Osteocyte (in vitro differentiated cells): ENCODE measurements around the gene TMEM200A. TPM values are rescaled to one million over a fixed set of nuclear protein-coding genes. Genes with fewer than 3 reads are reported as not detected.

Experiments used
- DNase-seq: peaks from one replicate; pipeline ENCODE4 v3.0.0; 2021; ENCODE audit warnings: mixed read lengths; ENCODE audit not compliant: unreplicated experiment; ENCODE audit errors: extremely low spot score
- H3K27ac Mint-ChIP-seq: one replicate; pipeline ENCODE4 v1.8.0; 2021; ENCODE audit warnings: mild to moderate bottlenecking, mixed read lengths; ENCODE audit not compliant: unreplicated experiment
- H3K27me3 Mint-ChIP-seq: one replicate; pipeline ENCODE4 v1.8.0; 2021; ENCODE audit warnings: mixed read lengths; ENCODE audit not compliant: unreplicated experiment
- H3K36me3 Mint-ChIP-seq: one replicate; pipeline ENCODE4 v1.8.0; 2021; ENCODE audit warnings: mixed read lengths; ENCODE audit not compliant: unreplicated experiment
- H3K4me1 Mint-ChIP-seq: one replicate; pipeline ENCODE4 v1.8.0; 2021; ENCODE audit warnings: mixed read lengths; ENCODE audit not compliant: unreplicated experiment
- H3K4me3 Mint-ChIP-seq: one replicate; pipeline ENCODE4 v1.8.0; 2021; ENCODE audit warnings: mild to moderate bottlenecking, moderate library complexity, mixed read lengths; ENCODE audit not compliant: unreplicated experiment
- H3K9me3 Mint-ChIP-seq: one replicate; pipeline ENCODE4 v1.8.0; 2021; ENCODE audit warnings: mixed read lengths; ENCODE audit not compliant: unreplicated experiment
- total RNA-seq: library from RNA; stranded (reverse); gene quantifications from 2 replicates; pipeline ENCODE4 v1.2.1, GENCODE V29; 2021
- TF ChIP-seq, protein P1 (sequence below): fragments of 200-600 bp; sonication (generic); IDR thresholded peaks from 2 replicates; pipeline ENCODE4 v1.5.0; 2021; ENCODE audit warnings: antibody characterized with exemption, mild to moderate bottlenecking, moderate library complexity

Gene TMEM200A
- total RNA-seq, 1 donor from 2014 or later = 11.2 TPM

DNA sequence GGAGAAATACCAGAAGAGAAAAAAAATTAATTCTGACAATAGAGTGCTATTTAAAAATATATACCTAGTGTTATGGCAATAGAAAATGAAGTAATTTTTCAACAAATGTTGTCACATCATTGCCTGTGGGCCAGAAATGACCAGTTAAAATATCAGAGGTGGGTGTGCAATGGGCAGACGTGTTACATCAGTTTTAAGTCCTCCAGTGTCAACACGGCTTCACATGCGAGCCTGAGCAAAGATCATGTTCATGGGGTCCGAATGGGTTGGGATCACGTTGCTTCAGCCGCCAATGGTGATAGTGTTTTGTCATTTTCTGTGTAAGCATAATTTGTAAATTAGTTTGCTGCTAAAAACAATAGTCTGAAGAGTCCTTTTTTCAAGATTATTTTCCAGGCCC, 27.5 kb downstream of the TMEM200A start:
- H3K9me3 Mint-ChIP-seq = no peaks in the 10 kb centered on the region
- H3K27me3 Mint-ChIP-seq = no peaks in the 10 kb centered on the region

DNA sequence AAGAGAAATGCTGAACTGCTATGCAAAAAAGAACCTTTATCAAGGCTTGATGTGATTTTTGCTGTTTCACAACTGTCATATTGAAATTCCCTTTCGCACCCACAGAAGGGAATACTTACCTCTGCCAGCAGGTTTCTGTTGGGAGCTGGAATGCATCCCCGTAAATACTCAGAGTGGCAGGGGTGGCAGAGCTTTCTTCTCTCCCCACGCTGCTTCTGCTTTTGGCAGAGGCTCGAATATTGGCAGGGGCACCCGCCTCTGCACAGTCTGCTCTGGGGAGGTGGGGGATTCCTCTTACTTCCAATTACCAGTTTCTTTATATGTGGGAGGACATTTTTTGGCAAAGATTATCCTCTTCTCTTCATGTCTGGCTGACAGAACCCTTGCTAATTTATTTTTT, 28.4 kb downstream of the TMEM200A start:
- H3K27me3 Mint-ChIP-seq = no peaks in the 10 kb centered on the region
- H3K9me3 Mint-ChIP-seq = no peaks in the 10 kb centered on the region
- peaks cover 7% of the 10 kb centered on the region for H3K4me1 Mint-ChIP-seq
- H3K36me3 Mint-ChIP-seq = peaks cover 3% of the 10 kb centered on the region
- H3K4me3 Mint-ChIP-seq = no peak overlapping the region
- TF ChIP-seq, protein P1, sequence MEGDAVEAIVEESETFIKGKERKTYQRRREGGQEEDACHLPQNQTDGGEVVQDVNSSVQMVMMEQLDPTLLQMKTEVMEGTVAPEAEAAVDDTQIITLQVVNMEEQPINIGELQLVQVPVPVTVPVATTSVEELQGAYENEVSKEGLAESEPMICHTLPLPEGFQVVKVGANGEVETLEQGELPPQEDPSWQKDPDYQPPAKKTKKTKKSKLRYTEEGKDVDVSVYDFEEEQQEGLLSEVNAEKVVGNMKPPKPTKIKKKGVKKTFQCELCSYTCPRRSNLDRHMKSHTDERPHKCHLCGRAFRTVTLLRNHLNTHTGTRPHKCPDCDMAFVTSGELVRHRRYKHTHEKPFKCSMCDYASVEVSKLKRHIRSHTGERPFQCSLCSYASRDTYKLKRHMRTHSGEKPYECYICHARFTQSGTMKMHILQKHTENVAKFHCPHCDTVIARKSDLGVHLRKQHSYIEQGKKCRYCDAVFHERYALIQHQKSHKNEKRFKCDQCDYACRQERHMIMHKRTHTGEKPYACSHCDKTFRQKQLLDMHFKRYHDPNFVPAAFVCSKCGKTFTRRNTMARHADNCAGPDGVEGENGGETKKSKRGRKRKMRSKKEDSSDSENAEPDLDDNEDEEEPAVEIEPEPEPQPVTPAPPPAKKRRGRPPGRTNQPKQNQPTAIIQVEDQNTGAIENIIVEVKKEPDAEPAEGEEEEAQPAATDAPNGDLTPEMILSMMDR = no peak
- no peak overlapping the region for H3K27ac Mint-ChIP-seq
- no peak for DNase-seq

More for the DNA sequence above, 27.5 kb downstream of the TMEM200A start:
- Mint-ChIP-seq H3K36me3 (peaks cover 3% of the 10 kb centered on the region), H3K4me1 (peaks cover 9% of the 10 kb centered on the region), H3K4me3 (no peak overlapping the region), H3K27ac (no peak overlapping the region)
- DNase-seq = no peak
- TF ChIP-seq, protein P1 = no peak

DNA sequence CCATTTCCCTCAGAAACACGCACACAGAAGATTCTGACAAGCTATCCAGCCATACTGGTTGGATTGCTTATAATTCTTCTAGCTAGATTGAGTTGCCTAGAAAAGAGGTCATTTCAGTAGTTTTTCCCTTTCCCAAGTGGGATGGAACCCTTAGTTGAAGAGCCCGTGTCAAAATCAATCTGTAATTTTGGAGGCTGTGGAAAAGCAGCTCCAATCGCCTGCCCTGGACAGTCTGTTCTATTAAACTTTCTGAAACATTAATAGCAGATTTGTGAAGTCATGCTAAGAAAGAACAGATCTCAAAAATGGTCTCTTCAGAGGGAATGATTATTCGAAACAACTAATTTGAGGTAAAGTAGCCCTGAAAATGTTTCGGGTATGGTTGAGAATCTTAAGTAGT, 29.3 kb downstream of the TMEM200A start:
- H3K27ac Mint-ChIP-seq = no peak overlapping the region

DNA sequence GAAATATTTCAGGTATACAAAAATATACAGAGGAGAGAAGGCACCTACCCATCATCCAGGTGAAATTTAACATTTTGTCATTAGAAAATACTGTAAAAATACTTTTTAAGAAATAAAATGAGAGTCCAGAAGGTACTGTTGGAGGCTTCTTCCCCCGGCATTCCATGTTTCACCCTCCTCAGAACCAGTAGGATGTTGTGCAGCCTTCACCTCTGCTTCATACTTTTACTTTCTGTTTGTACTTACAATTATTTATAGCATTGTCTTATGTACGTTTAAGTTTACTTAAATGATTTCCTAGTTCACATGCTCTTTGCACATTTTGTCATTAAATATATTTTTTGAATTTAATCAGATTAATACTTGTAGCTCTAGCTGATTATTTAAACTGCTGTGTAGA, 30.9 kb downstream of the TMEM200A start:
- H3K4me1 Mint-ChIP-seq = peaks cover 7% of the 10 kb centered on the region
- no peak overlapping the region for H3K27ac Mint-ChIP-seq
- TF ChIP-seq, protein P1 = no peak
- H3K36me3 Mint-ChIP-seq = no peaks in the 10 kb centered on the region
- H3K27me3 Mint-ChIP-seq = no peaks in the 10 kb centered on the region
- no peaks in the 10 kb centered on the region for H3K9me3 Mint-ChIP-seq
- no peak for DNase-seq
- H3K4me3 Mint-ChIP-seq = peak overlapping the region; percentile 38

More for the DNA sequence above, 29.3 kb downstream of the TMEM200A start:
- H3K36me3 Mint-ChIP-seq = peaks cover 3% of the 10 kb centered on the region
- DNase-seq = no peak
- H3K27me3 Mint-ChIP-seq = no peaks in the 10 kb centered on the region
- no peak overlapping the region for H3K4me3 Mint-ChIP-seq
- TF ChIP-seq, protein P1 = no peak
- H3K9me3 Mint-ChIP-seq = no peaks in the 10 kb centered on the region
- H3K4me1 Mint-ChIP-seq = peaks cover 7% of the 10 kb centered on the region

DNA sequence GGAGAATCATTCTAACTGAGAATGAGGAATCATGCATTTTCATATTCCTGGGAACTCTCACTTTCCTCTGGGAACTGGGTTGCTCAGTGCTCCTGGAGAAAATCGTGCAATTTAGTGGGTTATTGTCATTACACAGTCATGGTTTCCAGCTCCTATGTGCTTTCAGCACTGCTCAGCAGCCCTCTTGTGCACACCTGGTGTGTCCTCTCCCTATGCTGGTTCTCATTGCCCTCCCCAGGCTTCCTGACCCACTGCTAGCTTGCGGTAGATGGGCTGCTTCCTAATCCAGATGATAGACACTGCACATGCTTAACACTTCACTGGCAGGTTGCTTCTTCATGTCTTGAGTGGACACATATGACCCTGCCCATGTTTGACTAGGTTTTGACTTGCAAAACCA, 39.7 kb downstream of the TMEM200A start:
- Mint-ChIP-seq H3K4me3 (no peak overlapping the region), H3K36me3 (no peaks in the 10 kb centered on the region), H3K27ac (no peak overlapping the region), H3K27me3 (peaks cover 2% of the 10 kb centered on the region), H3K4me1 (peaks cover 25% of the 10 kb centered on the region), H3K9me3 (no peaks in the 10 kb centered on the region)
- DNase-seq = no peak
- TF ChIP-seq, protein P1 = no peak
